Activated CD4-positive, alpha-beta T cell treated with anti-CD3 and anti-CD28 coated beads, Interleukin-2, amount 50 U/mL, for 48 hours (primary cell): Measurements from ENCODE around the gene ATP5PD.
A peak's percentile ranks its signal among the peaks of the same experiment; 100 is the strongest.
"Not testable (repeated sequence)": the region's sequence is repeated elsewhere in the genome, so short reads cannot be mapped to it uniquely, and the experiment has no call there.

ENCODE experiments used
- DNase-seq, 2 experiments: peaks; one replicate each; pipeline ENCODE4 v3.0.0-alpha.2; 2020

ATP5PD gene

DNA sequence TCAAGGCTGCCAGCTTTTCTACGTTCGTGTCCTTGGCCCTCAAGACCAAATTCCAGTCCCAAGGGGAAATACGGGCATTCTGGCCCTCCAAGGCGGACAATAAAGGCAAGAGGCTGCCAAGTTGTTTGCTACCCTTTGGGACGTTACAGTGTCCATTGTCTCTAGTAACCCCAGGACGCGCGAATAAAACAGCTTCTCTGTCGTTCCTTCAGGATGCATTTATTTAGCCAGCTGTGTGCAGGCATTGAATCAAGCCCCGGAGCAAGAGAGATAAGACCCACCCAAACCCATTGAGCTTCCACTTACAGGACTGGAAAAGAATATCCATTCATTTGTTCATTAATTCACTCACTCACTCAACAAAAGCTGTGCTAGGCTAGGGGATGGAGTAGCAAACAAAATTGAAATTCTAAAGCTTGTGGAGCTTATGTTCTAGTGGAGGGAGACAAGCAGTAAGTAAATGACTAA is 33.6 kb downstream of the ATP5PD start:
- DNase-seq, result no peak

DNA sequence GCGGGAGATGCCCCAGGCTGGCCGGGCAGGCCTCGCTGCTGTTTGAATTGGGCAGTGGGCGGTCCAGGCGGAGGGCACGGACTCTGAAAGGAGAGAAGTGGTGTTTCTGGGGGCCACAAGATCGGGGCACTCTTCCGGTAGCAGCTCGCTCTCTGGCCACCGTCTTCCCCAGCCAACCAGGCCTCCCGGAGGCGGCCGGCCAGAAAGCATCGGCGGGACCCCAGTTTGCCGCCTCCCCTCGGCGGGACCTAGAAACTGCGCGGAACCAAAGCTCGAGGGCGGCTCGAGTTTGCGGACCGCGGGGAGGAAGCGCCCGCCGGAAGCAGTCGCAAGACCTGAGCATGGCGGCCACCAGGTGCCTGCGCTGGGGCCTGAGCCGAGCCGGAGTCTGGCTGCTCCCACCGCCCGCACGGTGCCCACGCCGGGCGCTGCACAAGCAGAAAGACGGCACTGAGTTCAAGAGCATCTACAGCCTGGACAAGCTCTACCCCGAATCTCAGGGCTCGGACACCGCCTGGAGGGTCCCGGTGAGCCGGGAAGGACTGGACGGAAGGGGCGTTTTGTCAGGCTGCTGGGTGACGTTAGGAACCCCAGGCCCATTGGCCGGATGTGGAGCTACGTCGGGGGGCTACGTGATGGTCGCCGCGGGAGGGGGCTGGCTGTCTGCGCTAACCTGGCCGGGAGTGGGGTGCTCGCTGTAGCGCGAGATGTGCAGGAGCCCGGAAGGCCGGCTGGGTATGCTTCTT is 34.2 kb downstream of the ATP5PD start, which contains the start of gene MRPL58:
MRPL58 (plus strand) TSS at position 325 of the 746 bp plus-strand sequence; CDS start at position 342, 17 bp downstream.
- peak; percentile 82 to 85 for DNase-seq

DNA sequence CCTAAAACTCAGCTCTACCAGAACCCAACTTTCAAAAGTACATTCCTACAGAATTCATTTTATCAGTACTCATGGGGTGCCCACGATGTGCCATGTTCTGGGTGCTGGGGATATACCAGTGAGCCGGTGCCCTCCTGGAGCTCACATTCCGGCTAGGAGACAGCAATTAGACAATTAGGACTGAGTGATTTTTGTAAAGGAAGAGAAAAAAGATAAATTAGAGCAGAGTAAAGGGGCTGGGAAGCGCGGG is 34.7 kb downstream of the ATP5PD start:
- no peak for DNase-seq

DNA sequence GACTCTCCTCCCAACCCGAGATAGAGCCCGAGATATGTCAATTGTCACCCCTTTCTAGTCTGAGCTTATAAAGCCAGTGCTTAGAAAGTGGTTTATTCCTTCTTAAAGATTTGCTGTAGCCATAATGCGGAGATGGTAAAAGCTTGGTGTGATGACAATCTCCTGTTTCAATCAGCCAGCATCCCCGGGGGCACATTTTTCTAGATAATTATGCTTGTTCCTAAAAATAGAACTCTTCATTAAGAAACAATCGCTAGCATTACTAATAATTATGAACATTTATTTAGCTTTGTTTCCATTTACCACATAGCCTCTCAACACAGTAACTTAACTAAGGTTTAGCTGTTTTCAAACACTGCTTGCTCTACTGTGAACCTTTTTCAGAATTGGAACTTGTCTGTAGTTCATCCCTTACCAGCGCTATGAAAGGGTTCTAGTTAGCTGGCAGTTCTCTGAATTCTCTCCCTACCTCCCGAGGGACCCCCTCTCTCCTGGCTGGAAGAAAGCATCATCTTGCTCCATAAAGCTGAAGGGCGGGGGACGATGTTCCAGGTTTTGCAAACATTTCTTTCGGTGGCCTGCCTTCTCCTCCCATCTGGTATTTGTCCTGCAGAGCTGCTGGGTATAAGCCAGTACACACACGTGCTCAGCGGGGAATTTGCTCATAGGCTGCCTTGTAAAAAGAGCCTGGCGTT is 35.2 kb downstream of the ATP5PD start:
- DNase-seq, result no peak

DNA sequence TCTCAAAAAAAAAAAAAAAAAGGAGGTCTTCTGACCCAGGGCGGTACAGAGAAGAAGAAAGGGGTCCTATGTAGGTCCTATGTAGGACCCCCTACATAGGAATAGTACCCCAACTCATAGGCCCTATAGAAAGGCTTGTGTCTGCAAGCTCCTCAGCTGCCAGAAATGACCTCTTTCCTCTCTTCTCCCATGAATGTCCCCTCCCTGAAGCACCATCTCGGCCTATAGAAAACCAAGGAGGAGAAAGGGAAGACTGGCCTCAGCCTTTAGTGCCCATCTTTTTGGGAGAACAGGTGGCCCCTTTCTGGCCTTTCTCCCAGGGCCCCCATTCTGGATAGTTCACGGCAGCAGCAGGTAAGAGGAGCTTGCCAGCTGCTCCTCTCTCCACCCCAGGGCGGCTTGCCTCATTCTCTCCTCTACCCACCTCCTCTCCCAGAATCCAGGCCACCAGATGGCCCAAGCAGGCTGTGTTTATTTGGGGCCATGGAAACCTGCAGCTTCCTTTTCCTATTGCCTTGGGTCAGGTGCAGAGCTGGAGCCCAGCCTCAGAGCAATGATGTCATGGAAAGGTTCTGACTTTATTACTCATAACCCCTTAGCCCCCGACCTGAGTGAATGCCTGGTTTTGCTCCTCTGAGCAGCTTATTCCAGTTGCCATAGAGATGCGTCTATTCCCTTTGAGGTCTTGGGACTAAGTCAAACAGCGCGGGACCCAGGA is 35.9 kb downstream of the ATP5PD start:
- DNase-seq, result peak in 1 of 2 experiments; percentile 13

DNA sequence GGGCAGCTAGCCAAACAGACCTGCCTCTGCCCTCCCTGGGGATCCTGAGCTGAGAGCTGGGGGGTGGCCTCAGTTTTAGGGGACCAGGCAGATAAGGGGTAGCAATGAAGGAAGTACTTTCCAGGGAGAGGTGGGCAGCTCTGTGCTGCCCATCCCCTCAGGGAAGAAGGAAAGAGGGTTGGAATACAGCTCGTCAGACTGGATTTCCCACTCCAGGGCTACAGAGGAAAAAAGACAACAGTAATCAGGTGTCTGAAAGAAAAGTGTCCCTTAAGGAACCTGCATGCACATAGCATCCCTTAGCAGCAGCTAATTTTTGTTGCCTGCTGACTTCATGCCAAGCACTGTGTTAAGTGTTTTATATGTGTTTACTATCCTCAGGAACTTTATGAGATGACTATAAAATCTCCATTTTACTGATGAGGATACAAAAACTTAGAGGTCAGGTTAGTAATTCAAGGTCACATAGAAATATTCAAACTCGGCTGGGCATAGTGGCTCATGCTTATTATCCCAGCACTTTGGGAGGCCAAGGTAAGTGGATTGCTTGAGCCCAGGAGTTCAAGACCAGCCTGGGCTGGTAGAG is 37.5 kb downstream of the ATP5PD start:
- DNase-seq, result no peak

DNA sequence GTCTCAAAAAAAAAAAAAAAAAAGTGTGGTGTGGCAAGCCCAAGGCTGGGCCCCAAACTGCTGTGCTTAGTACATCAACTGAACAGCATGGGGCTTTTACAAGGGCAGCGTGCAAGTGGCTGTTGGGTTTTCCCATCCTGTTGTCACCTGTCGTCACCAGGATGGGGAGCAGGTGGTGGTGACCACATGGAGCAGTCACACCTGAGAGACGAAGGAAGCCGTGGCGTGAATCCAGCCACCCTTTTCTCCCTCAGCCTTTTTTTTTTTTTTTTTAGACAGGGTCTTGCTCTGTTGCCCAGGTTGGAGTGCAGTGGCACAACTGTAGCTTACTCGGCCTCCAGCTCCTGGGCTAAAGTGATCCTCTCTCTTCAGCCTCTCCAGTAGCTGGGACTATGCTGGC is 38.4 kb downstream of the ATP5PD start:
- no peak for DNase-seq

DNA sequence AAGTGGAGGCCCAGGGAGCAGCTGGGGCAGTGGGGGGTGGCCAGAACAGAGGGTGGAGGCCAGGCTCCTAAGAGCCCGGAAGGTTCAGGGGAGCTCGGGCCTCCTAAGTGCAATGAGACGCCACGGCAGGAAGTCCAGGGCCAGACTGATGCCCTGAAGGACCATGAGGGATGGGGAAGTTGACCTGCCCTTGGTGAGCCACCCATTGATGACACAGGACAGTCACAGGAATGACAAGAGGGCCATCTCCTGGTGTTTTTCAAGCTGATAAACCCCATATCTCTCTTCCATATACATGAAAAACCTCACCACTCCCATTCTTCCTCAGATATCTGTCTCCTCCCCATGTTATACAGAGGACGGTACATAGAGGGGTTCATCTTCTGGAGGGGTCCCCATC is 40.1 kb downstream of the ATP5PD start:
- DNase-seq, result no peak

DNA sequence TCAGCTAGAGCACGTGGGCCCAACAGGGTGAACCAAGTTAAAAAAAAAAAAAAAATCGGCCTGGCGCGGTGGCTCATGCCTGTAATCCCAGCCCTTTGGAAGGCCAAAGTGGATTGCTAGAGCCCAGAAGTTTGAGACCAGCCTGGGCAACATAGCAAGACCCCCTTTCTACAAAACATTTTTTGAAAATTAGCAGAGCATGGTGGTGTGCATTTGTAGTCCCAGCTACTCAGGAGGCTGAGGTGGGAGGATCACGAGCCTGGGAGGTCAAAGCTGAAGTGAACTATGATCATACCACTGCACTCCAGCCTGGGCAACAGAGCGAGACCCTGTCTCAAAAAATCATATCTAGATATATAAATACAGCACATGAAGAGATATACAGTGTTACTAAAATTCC is 40.7 kb downstream of the ATP5PD start:
- not testable (repeated sequence) for DNase-seq

DNA sequence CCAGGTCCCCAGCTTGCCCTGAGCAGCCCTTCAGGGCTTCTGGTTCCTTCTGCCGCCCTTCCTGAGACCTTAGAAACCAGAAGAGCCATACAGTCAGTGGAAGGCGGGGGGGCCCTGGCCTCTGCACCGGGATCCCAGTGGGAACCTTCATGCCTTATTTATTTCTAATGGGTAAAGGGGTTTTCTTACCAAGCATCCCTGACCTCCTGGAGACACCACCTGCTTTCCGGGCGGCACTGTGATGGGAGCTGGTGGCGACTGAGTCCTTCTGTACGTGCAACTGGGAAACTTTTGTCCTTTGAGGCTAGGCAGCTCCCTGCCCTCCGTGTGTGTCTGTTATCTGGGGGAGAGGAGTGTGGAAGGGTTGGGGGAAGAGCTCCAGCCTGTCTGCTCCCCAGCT is 41.5 kb downstream of the ATP5PD start:
- DNase-seq, result no peak

DNA sequence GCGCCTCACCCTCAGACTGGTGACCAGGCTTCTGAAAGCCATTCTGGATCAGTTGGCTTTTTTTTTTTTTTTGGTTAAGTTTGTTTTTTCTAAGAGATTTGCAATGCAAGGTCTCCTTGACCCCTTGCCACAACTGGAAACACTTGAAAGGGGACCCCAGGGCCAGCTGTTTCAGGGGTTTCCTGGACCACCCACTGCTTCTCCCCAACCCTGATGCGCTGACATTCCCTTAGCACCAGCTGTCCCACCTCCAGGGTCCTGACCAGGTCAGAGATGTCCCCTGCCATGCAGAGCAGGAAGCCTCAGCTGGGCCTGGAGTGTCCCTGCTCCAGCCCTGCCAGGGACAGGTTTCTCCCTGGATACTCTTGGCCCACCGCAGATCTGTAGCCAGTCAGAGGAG is 42.4 kb downstream of the ATP5PD start:
- no peak for DNase-seq

DNA sequence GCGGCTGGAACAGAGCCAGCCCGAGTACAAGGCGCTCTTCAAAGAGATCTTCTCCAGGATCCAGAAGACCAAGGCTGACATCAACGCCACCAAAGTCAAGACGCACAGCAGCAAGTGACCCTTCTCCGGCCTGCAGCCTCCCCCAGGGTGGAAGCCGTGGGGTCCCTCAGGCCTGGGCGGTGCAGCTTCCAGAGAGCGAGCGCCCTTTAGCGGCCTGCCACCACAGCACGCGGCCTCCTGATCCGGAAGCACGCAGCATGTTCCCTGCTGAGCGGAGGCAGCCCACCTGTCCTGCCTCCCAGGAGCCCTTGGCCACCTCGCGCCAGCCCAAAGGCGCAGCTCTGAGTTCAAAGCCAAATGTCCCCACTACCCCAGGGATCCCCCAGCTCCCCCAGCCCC is 42.8 kb downstream of the ATP5PD start:
- DNase-seq, result no peak

DNA sequence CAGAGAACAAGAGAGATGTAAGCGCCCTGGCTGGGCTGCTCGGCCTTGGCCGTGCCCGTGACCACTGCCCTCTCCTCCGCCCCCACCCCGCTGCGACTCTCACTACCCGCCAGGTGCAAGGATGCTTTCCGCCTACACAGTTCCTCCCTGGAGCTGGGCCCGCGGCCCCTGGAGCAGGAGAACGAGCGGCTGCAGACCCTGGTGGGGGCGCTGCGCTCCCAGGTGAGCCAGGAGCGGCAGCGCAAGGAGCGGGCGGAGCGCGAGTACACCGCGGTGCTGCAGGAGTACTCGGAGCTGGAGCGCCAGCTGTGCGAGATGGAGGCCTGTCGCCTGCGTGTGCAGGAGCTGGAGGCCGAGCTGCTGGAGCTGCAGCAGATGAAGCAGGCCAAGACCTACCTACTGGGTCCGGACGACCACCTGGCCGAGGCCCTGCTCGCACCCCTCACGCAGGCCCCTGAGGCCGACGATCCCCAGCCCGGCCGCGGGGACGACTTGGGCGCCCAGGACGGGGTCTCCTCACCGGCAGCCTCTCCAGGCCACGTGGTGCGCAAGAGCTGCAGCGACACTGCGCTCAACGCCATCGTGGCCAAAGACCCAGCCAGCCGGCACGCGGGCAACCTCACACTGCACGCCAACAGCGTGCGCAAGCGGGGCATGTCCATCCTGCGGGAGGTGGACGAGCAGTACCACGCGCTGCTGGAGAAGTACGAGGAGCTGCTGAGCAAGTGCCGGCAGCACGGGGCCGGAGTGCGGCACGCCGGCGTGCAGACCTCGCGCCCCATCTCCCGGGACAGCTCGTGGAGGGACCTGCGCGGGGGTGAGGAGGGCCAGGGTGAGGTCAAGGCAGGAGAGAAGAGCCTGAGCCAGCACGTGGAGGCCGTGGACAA is 43.5 kb downstream of the ATP5PD start:
- DNase-seq, result no peak

DNA sequence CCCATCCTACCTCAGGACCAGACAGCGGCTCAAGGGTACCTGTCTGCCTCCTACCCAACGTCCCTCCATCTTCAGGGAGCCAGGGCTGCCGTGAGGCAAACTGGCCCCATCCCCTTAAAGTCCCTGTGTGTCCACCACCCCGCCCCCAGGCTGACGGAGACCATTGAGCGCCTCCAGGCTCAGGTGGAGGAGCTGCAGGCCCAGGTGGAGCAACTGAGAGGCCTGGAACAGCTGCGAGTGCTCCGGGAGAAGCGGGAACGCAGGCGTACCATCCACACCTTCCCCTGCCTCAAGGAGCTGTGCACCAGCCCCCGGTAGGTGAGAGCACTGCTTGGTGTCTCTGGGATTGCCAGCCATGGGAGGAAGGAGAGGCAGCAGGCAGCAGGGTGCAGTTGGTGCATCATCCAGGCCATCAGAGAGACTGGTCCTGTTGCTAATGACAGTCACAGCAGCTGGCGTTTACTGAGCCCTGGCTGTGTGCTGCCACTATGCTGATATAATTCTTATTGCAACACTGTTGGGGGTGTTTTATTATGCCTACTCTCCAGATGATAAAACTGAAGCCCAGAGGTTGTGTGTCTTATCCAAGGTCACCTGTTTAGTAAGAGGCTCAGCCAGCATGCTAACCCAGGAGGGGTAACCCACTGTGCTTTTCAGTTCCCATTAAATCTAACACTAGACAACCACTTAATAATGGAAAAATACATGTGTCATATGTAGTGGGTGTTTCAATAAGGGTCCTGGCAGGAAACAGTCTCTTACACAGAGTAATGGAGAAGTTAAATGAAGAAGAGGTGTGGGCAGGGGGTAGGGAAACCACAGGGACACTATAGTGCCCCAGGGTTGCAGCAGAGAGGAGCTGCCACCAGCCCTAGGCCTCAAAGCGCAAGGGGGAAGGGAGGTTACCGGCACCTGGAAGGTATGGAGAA is 44.6 kb downstream of the ATP5PD start:
- no peak for DNase-seq

DNA sequence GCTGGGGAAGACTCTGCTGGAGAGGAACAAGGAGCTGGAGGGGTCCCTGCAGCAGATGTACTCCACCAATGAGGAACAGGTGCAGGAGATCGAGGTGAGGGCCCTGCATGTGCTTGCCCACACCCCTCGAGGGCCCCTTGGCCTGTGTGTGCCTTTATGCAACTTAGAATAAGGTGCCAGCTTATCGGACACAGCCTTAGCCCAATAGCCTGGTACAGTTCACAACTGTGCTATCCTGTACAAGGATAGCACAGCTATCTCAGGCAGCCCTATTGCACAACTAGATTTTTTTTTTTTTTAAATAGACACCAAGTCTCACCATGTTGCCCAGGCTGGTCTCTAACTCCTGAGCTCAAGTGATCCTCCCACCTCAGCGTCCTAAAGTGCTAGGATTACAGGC is 47.2 kb downstream of the ATP5PD start:
- no peak for DNase-seq

DNA sequence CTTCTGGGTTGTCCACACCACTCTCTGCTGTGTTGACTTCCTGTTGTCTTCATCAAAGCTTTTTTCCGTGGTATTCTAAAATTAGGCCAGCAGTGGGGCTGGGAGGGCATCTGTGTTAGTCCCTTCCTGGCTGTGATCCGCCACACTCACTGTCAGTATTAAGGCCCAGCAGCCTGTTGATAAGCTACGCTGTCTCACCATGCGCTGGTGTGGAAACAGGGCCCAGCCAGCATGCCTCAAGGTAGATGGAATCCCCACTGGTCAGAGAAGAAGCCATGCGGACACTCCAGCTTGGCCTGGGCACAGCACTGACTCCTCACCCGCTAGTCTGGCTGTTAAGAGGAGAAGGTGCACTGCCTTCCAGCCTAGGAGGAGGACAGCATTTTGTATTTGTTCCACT is 48.0 kb downstream of the ATP5PD start:
- DNase-seq, result no peak

DNA sequence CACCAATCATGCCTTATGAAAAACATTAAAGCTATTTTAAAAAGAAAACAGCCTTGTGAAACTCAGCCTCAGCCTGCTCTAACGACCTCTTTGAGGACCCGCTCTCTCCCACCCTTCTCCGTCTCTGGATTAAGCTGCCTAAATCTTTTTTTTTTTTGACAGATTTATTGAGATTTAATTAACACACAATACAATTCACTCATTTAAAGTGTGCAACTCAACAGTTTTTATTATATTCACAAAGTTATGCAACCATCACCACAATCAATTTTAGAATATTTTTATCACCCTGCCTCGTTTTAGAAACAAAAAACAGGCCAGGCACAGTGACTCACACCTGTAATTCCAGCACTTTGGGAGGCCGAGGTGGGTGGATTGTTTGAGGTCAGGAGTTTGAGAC is 50.9 kb downstream of the ATP5PD start:
- no peak for DNase-seq

DNA sequence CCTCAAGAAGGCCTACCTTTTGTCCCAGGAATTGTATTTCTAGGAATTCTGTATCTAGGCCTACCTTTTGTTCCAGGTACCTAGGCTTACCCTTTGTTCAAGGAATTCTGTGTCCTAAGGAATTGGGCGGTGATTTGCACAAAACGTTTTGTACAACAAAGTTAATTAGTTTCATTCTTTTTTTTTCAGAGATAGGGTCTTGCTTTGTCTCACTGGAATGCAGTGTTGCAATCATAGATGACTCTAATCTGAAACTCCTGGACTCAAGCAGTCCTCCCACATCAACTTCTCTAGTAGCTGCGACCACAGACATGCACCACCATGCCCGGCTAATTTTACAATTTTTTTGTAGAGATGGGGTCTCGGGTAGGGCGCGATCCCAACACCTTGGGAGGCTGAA is 52.3 kb downstream of the ATP5PD start:
- DNase-seq, result no peak

DNA sequence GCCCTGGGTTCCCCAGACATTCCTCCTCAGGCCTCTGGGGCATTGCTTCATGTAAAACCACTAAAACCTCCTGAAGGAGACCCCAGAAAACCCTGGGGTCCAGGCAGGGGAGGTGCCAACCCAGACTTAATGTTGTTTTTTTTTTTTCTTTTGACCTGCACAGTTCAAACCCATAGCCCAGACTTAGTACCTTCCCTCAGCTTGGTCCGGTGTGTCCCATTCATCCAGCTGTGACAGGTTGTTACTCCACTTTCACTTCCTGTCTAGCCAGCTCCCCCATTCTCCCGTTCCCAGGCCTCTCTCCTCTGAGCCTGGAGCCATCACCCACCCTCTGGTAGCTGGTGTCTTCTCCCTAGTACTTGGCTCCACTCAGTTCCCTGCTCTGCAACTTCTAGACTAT is 54.5 kb downstream of the ATP5PD start:
- DNase-seq, result no peak

DNA sequence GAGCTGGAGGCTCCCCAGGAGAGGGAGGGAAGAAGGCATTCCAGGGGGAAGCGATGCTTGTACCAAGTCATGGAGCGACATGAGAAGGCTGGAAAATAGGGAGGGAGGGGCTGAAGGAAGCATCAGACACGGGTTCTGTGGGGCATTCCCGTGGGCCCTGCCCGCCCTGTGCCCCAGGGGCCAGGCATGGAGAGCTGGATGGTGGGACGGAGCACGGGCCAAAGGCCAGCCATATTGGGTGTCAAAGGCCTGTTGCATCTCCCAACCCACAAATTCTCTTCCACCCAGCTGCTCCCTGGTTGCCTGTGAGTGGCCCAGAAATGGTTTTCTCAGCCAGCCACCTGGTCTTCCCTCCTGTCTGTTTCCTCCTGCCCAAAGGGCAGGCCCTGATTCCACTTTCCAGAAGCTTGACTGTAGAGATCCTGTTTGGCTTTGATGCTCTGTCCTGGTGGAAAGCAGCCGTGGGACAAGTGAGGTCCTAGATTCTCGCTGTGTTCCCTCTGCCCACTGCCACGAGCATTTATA is 56.1 kb downstream of the ATP5PD start:
- DNase-seq, result no peak
